Measurements from ENCODE around the gene FANCG. TPM values are rescaled to one million over a fixed set of nuclear protein-coding genes. Genes with fewer than 3 reads are reported as not detected.
A peak's percentile ranks its signal among the peaks of the same experiment; 100 is the strongest.

Gene FANCG
- total and polyA plus RNA-seq, 2 of the 8 experiments (the other 6 are each of a cell fraction or from before 2014, with no cell fraction given): 66.6 to 87.1 TPM

GRCh38 chr9:35044071-35044470 is 35.7 kb downstream of the FANCG start:
- DNase-seq (ENCODE audit: low read depth in 1 of 2, low spot score in 2 of 2): no peak
- Histone ChIP-seq H3K27ac (ENCODE audit: low read depth, low read length) (no peak overlapping the region), H4K20me1 (replicated peaks in 1 of 2; ENCODE audit: control insufficient read depth in 1 of 2, insufficient read depth in 2 of 2, low read length in 2 of 2) (no peaks in the 10 kb centered on the region), H3K4me3 (ENCODE audit: extremely low read depth in 1 of 4, insufficient read depth in 2 of 4, low read depth in 3 of 4, low read length in 4 of 4) (no peak overlapping the region), H2AFZ (ENCODE audit: low read length) (no peak overlapping the region), H3K14ac (ENCODE audit: insufficient read length) (no peak overlapping the region), H2BK120ac (replicated peaks; ENCODE audit: low read depth, low read length) (no peak overlapping the region), H3K4me1 (replicated peaks in 1 of 4; ENCODE audit: control insufficient read depth in 3 of 4, insufficient read depth in 4 of 4, low read length in 3 of 4) (peaks cover 0 to 2% (median 0%) of the 10 kb centered on the region in 4 experiments; a peak in 2 of 7 replicates), H3K18ac (ENCODE audit: extremely low read depth, low read length) (no peak overlapping the region), H3K4ac (replicated peaks; ENCODE audit: insufficient read length, low read depth, low read length) (no peak overlapping the region), H3K56ac (replicated peaks; ENCODE audit: insufficient read length, low read depth, low read length) (no peak overlapping the region), H2BK12ac (ENCODE audit: low read depth, low read length) (no peak overlapping the region), H2BK20ac (ENCODE audit: low read length) (no peak overlapping the region), H3K23me2 (ENCODE audit: low read depth, low read length) (no peaks in the 10 kb centered on the region), H3K23ac (ENCODE audit: insufficient read length) (no peak overlapping the region), H2AK5ac (ENCODE audit: low read depth, low read length) (no peak overlapping the region), H3K79me2 (ENCODE audit: control insufficient read depth in 1 of 2, insufficient read depth in 2 of 2, low read length in 2 of 2) (no peaks in the 10 kb centered on the region), H3K9ac (replicated peaks in 1 of 4; ENCODE audit: extremely low read depth in 1 of 4, low read depth in 3 of 4, low read length in 3 of 4) (no peak overlapping the region), H4K5ac (ENCODE audit: insufficient read length, low read depth, low read length) (no peak overlapping the region), H2BK5ac (ENCODE audit: low read depth, low read length) (no peak overlapping the region), H3K9me3 (ENCODE audit: insufficient read depth in 2 of 2, low read depth in 1 of 2, low read length in 1 of 2) (no peaks in the 10 kb centered on the region), H3K79me1 (ENCODE audit: low read depth, low read length) (no peaks in the 10 kb centered on the region), H4K8ac (ENCODE audit: extremely low read depth, insufficient read depth, low read length) (no peak overlapping the region), H4K91ac (replicated peaks; ENCODE audit: insufficient read length, low read length) (no peak overlapping the region), H3K4me2 (ENCODE audit: insufficient read depth in 1 of 2, low read depth in 2 of 2, low read length in 2 of 2) (no peak overlapping the region), H2BK15ac (ENCODE audit: low read length) (no peak overlapping the region), H3K27me3 (replicated peaks in 1 of 4; ENCODE audit: control insufficient read depth in 3 of 4, extremely low read depth in 1 of 4, insufficient read depth in 3 of 4, low read length in 3 of 4) (no peaks in the 10 kb centered on the region), H3K36me3 (ENCODE audit: control insufficient read depth in 2 of 4, insufficient read depth in 4 of 4, low read length in 3 of 4) (peaks cover 0 to 10% (median 4%) of the 10 kb centered on the region in 4 experiments; a peak in 4 of 8 replicates)
- ChIA-PET POLR2A (ENCODE audit: partially characterized antibody) (interaction anchor here (0.7 to 2.3 kb wide), 13 partner anchors 11 to 63 kb away, joined by 3 to 12 read pairs (median 3); partner anchors contain the start of genes FANCG and VCP), CTCF (ENCODE audit: partially characterized antibody) (interaction anchor here (0.6 to 3.3 kb wide), 12 partner anchors 11 to 344 kb away, joined by 3 to 14 read pairs (median 4); partner anchors contain the start of genes DNAJB5 and PIGO)
- FAIRE-seq: no peak
- TF ChIP-seq PHF8 (conservative IDR thresholded peaks at IDR 0.05; ENCODE audit: low read depth, low read length) (no peak), CTBP2 (IDR thresholded peaks at IDR 0.05; ENCODE audit: borderline replicate concordance, insufficient read depth, insufficient read length, low read length) (no peak), ASH2L (IDR thresholded peaks at IDR 0.05; ENCODE audit: low read length) (no peak), TEAD4 (IDR thresholded peaks at IDR 0.05; ENCODE audit: low read depth, low read length) (peak; percentile 98), TCF12 (IDR thresholded peaks at IDR 0.05; ENCODE audit: low read depth, low read length) (no peak)
- 87% methylated on average over 3 of the region's 3 CpGs; no CpG with 5 or more reads in 1 of the 2 experiments for WGBS, 2 experiments (ENCODE audit: extremely low coverage in 1 of 2, insufficient coverage in 1 of 2, insufficient read length in 1 of 2, insufficient replicate concordance in 2 of 2, low coverage in 1 of 2, low lambda C conversion rate in 2 of 2, missing lambda C conversion rate in 1 of 2)

Data from H1 (cell line).